NCI-H2107 treated with DMSO at 0.1 percent for 48 hours (cell line): ENCODE data around the gene EXOC3.

Experiments
- DNase-seq: peaks from one replicate; lab custom pipeline; 2025; ENCODE audit not compliant: unreplicated experiment; lab: John Stamatoyannopoulos, UW

The EXOC3 gene

DNA sequence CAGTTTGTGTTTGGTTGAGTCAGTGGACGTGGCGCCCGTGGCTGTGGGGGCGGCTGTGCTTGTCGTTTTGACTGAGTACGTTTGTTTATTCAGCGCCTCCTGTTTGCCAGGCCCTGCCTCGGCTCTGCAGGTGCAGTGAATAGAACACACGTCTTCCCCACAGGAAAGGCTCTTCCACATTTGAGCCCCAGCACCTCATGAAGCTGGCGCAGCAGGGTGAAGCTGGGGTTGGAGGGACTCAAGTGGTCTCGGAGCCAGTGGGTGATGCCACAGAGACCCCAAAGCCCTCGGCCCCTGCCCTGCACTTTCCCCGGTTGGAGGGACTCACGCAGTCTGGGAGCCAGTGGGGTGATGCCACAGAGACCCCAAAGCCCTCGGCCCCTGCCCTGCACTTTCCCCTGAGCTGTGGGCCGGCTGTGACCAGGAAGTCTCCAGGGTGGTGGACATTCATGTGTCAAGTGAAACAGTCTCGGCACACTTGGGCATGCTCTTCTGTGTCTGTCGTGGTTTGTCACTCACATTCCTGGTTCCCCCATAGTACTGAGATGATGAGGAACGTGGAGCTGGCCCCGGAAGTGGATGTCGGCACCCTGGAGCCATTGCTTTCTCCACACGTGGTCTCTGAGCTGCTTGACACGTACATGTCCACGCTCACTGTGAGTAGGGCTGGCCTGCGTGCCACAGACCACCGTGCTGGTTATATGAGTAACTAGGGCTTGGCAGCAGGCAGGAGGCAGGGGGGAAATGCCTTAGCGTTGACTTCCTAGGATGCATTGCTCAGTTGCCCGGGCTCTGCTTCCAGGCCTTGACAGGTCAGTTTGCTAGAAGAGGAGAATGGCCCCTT is 13.6 kb downstream of the EXOC3 start:
- DNase-seq = no peak

DNA sequence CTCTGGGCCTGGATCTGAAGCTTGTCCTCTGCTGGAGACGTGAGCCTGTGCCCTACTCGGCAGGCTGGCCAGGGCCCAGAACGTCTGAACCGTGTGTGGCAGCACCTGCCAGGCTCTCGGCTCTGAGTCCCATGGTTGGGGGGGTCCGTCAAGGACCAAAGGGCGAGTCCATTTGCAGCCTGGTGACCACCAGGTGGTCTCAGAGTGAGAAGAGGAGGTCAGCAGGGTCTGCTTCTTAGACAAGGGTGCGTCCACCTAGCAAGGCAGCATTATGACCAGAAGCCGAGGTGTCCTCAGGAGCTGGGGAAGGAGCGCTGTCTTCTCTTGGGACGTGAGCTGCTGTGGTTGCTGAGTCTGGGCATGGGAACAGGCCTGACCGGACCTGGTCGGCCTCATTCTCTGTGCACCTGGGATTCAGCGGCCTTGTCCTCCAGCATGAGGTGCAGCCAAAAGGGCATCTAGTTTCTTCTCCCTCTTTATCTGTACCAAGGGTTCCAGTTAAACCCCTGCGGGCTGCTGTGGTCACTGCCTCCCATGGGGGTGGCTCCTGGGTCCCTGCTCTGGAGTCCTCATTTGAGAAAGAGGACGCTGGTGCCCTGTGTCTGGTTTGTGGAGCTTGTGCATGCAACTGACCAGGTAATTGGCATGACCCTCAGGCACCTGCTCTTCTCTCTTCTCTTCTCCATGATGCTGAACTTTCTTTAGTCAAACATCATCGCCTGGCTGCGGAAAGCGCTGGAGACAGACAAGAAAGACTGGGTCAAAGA is 14.4 kb downstream of the EXOC3 start:
- no peak for DNase-seq

DNA sequence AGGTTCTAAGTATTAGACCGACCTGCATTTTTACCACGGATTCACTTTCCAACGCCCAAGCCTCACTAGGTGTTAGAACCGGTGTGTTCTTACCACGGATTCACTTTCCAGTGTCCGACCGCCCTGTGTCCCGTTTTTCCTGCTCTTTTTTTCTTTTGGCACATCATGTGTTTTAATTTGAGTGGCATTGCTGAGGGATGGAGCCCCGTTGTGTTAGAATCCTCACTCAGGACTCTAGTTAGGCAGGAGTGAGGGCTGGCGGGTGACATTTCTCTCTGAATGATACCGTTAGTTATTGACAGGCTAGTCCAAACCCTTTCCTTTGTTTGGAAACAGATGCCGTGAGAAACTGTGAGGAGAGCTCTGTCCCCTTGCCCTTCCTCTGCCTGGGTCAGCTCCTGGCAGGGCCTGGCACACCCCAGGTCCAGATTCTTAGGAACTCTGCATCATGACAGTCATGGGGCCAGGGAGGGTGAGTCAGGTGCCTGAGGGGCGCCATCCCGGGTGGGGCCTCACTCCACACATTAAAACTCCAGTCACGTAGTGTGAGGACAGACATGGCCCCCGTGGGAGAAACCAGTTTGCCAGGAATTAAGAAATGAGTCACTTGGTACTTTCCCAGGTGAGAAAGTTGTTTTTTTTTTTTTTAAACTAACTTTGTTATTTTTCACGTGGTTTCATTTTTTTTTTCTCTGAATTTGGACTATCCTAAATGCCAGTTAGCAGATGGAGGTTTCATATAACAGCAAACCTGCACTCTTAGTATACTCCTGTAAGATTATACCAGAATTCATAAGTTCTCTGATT is 15.8 kb downstream of the EXOC3 start:
- no peak for DNase-seq

DNA sequence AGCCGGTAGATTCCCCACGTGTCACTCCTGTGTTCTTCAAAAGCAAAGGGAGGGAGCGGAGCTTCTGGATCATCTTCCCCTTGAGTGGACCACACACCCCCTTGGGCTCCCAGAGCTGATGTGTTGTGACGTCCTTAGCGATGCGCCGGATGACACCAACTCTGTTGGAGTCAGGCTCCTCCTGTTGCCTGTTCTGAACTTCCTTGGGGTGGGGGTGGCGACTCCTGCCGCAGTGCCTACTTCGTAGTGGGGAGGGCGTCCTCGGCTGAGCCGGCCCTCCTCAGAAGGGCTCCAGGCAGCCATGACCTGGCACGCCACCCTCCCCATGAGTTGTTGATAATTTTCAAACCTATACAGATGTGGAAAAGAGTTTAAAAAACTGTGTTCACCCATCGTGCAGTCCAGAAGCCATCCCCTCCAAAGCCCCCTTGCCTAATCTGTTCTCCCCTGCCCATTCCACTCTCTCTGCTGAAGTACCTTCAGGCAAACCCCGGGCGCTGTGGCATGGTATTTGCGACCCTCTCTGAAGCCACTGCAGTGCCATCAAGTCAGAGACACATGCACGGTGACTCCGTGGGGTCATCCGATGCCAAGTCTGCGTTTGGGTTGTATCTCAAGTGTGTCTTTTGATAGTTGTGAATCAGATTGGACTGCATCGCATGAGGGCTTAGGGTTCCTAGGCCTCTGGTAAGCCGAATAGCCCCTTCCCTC is 16.7 kb downstream of the EXOC3 start:
- no peak for DNase-seq

DNA sequence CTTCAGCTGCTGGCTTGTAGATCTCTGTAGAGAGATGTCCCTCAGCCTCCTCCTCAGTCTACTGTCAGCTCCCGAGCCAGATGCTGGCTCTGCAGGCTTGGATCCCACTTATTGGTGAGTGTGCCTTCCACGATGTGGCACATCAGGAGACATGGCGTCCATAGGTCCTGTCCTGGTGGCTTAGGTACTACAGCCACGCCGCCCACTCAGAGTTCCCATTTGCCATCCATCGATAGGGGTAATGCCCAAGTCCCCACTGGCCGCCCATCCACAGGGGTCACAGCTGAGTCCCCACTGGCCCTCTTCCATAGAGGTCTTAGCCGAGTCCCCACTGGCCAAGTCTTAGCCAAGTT is 17.3 kb downstream of the EXOC3 start:
- DNase-seq = no peak

DNA sequence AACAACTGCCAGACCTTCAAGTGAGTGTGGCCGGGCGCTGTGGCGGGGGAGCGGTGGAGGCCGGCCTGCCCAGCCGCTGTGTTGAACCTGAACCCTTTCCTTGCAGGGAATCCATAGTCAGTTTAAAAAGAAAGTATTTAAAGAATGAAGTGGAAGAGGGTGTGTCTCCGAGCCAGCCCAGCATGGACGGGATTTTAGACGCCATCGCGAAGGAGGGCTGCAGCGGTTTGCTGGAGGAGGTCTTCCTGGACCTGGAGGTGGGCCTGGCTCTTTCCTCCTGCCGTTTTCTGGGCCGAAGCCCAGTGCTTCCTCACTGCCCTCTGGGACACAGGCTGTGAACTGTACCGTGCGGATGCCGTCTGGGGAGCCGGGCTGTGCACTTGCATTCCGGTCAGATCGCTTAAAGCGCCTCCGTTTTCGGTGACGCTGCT is 19.1 kb downstream of the EXOC3 start:
- DNase-seq = no peak

DNA sequence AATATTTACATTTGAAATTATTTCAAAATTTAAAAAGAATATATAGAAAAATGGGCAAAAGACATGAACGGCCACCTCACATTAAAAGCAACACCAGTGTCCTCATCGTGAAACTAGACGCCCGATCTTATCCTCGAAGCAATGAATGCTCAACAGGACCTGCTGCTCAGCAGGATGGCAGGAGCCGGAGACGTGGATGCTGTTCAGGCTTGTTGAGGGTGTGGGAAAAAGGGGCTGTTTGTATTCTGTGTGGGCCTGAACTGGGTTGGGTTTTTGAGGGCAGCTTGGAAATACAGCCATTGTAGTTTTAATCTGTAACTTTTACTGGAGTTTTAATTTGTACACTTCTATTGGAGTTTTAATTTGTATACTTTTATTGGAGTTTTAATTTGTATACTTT is 20.3 kb downstream of the EXOC3 start:
- no peak for DNase-seq

DNA sequence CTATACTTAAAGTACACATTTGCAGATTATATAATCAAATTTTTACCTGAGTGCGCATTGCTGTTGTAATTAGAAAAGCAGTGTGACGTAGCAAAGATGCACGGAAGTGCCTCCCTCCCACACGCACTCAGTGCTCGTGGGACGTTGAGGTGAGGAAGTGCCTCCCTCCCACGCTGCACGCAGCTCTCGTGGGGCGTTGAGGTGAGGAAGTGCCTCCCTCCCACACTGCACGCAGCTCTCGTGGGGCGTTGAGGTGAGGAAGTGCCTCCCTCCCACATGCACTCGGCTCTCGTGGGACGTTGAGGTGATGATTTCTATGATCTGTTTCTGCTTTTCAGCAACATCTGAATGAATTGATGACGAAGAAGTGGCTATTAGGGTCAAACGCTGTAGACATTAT is 21.0 kb downstream of the EXOC3 start:
- DNase-seq = no peak

DNA sequence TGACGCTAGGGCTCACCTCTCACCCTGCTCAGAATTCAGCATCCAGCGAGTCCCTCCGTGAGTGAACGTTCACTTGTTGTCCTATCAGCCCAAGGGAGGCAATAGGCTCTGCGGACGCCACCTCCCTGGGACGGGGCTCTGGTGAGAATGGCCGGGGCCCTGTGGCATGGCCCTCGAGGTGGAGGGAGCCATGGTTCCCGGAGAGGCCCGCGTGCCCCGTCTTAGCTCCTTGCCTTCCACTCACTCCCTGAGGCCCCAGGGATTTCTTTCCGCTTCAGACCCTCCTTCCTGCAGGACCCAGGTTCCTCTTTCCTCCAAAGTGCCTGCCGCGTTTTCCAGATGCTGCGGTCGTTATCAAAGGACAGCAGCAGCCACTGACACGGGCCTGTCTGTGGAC is 21.5 kb downstream of the EXOC3 start:
- no peak for DNase-seq

DNA sequence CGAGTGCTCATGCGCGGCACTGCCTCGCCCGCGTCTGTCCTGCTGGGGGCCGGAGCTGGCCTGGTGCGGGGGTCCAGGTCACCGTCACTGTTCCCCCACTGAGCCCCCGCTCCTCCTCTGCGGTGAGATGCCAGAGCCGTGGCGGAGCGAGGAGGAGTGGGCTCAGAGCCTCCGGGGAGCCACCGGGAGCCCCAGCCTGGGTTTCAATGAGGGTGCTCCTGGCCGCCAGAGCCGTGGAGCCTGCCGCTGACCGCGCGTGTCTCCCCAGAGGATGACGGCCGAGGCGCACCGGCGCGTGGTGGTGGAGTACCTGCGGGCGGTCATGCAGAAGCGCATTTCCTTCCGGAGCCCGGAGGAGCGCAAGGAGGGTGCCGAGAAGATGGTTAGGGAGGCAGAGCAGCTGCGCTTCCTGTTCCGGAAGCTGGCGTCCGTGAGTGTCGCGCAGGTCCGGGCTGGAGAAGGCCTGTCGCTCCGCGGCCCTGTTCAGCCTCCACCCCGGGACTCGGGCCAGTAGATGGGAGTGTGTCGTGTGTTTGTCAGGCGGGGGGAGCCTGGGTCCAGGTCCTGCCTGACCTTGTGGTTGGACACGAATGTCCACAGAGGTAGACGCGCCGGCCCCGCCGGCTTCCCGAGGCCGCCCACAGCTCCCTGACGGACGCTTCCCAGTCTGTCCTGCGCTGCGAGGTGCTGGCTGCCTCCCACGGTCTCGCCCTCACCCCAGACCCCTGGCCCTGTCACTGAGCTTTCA is 22.0 kb downstream of the EXOC3 start:
- DNase-seq = no peak

DNA sequence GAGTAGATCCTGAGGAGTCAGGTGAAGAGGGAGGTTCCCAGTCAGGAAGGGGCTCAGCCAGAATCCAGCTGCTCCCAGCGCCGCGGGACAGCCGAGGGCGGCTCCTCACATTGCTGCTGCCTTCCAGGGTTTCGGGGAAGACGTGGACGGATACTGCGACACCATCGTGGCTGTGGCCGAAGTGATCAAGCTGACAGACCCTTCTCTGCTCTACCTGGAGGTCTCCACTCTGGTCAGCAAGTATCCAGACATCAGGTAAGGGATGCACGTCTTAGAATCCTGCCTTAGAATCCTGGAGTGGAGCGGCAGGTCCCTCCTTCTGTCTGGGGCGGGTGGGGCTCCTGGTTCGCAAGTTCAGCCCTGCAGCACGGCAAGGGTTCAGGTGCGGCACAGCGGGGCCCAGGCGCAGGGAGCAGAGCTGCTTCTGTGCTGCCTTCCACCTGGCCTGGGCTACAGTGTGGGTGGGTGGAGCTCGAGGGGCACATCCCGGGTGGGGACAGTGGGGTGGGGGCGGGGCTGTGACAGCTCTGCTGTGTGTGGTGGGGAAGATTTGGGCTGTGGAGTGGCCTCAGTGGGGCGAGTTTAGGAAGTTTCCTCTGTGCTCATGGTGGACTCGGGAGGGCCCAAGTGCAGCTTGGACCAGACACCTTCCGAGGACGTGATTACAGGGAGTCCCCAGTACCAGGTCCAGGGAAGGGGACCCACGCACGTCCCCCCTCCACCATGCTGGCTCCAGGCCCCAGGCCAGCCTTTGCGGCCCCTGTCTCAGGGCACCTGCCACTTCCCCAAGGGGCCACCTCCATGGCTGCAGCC is 22.8 kb downstream of the EXOC3 start:
- no peak for DNase-seq

DNA sequence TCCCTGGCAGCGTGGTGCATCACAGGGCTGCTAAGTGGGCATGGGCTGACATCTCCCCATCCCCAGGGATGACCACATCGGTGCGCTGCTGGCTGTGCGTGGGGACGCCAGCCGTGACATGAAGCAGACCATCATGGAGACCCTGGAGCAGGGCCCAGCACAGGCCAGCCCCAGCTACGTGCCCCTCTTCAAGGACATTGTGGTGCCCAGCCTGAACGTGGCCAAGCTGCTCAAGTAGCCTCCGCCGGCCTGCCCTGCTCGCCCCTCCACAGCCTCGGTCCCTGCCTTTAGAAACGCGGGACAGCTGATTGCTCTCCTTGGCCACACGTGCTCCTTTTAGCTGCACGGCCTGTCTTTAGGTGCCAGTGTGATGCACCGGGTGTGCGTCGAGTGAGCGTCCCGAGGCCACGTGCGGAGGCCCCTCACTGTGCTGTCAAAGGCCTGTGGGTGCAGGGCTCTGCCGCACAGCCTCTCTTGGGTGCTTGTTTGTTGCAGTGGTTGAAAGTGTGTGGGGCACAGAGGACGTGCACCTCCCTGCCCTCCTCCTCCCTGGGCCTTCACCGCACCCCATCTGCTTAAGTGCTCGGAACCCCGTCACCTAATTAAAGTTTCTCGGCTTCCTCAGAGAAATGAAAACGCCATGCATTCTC is 23.8 kb downstream of the EXOC3 start:
- no peak for DNase-seq

DNA sequence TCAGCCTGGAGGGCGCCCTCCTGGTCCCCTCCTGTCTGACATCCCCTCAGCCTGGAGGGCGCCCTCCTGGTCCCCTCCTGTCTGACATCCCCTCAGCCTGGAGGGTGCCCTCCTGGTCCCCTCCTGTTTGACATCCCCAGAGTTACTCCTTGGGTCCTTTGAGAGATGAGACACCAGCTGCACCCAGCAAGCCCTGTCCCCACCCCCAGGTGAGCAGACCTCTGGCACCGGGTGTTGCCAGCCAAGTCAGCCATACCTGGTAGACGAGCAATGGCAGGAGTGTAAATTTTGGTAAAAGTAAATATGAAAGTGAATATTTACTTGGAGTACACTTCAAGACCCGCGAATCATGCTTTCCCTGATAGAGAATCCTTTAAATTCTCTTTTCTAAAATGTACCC is 25.4 kb downstream of the EXOC3 start:
- no peak for DNase-seq

DNA sequence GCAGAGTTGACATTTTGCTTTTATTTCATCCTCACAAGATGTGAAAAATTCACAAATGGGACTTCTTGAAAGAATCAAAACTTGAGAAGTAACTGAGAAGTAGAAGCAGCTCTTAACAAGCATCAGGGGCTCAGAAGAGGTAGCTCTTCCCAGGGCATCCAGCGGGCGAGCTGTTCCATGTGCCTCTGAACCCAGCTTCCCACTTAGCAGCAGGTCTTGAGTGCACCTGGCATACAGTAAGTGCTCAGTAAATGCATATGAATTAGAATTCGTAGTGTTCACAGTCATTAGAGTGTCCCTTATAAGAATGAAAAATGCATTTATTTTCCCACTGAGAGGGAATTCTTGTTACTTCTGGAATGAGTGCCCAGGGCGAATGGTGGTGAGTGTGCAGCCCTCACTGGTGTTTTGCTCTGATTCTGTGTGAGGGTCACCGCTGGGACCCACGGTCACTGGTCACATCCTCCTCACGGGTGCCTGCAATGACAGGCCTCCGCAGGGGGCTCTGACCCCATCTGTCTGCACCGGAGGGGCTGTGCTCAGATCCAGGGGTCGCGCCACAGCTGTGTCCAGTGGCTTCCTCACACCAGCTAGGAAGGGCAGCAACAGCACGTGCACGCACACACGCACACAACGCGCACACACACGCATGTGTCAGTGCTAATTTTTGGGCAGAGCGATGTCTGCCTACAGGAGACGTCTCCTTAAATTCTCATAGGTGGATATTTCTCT is 26.9 kb downstream of the EXOC3 start:
- DNase-seq = no peak

DNA sequence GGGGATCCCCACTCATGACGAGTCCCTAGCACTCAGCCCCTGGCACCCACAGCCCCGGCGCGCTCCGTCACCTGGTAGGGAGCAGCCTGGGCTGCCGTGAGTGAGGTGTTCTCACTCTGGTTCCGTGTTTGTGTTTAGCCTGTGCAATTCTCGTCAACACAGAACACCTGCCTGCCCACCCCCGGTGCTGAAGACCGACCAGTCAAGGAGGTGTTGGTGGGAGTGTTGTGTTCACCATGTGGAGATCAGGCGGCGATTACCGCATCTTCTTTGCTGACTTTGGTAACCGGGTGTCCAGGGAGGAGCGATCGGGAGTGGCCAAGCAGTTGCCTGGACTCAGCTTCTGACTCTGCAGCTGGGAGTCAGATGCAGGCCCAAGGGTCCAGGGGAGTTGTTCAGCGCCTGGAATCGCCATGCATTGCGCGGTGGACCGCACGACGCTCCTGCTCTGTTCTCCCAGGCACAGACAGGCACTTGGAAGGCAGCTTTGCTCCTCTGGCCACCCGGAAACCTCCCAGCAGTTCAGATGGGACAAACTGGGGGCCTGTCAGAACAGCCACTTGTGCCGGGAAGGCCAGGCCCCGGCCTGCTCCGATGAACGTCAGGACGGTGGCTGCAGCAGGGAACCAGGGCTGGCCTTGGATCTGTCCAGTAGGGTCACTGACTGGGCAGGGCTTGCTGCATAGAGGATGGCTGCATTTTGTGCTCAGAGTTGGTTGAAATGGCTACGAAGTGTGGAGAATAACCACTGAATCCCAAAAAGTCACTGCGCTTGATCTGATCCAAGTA is 28.2 kb downstream of the EXOC3 start:
- peak; percentile 20 for DNase-seq

DNA sequence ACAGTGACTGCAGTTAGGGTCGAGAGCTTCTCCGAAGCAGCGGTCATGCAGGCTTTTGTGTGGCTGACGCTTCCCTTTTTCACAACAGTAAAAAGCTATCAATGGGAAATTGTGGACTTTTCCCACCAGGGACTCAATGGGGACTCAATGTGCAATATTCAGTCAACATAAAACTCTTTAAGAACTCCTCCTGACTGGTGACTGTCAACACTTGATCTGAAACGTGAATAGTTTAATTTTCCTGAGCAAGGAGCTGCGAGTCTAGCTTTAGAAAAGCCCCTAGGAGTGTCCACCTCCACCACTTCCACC is 28.7 kb downstream of the EXOC3 start:
- no peak for DNase-seq

DNA sequence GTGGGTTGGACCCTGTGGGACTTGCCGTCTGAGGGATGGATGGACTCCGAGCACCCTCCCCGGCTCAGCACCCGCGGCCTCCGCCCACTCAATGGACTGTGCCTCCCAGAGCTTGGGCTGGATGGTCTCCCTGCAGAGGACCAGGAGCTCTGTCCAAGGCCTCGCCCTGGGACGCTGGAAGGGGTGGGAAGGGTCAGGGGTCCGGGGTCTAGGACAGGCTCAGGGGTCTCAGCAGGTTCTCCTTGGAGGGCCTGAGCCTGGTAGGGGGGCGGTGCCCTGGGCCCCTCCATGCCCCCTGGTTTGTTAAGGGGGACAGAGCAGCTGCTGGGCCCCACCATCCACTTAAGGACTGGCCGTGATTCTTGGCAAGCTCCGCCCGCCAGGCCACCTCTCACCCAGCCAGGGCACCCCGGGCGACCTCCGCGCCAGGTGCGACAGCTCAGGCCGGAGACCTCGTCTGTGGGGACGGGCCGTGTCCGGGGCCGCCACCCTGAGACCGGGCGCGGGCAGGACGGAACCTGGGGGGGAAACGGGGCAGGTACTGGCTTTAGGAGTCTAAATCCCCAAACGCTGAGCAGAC is 29.2 kb downstream of the EXOC3 start:
- DNase-seq = no peak
